ENCODE results near the gene IWS1. TPM values are rescaled to one million over a fixed set of nuclear protein-coding genes. Genes with fewer than 3 reads are reported as not detected.

IWS1 gene
- polyA plus RNA-seq, 2 of the 4 experiments (the other 2 are of a cell fraction) = 56.6 to 69.1 TPM

DNA sequence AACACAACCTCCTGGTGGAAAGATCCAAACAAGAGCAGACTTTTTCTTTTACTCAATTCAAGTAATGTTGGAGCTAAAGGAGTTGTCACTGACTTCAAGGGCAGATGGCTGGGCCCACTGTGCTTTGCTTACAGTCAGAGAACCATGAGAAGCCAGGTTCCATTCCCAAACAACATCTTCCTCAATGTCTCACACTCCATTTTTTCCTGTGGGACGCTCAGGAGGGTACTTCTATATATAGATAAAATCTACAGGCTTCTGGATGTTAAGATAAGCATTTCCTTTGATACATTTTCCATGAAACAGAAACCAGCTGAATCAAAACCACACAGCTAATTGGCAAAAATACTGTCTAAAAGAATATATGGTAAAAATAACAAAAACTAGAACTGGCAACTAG is 14.4 kb downstream of the IWS1 start (continued):
- TF ChIP-seq ZFP36 (IDR thresholded peaks at IDR 0.05; ENCODE audit: borderline replicate concordance, partially characterized antibody) (no peak), JUN (IDR thresholded peaks at IDR 0.05) (no peak)

- TF ChIP-seq HOXB5 (CRISPR knock-in tag; IDR thresholded peaks at IDR 0.05) (no peak), MAZ (IDR thresholded peaks at IDR 0.05; ENCODE audit: borderline replicate concordance, low read depth, low read length) (no peak), SMC3 (IDR thresholded peaks at IDR 0.05) (no peak), ZC3H11A (IDR thresholded peaks at IDR 0.05) (no peak), KDM1A (IDR thresholded peaks at IDR 0.05; ENCODE audit: low read depth) (no peak), E2F6 (IDR thresholded peaks at IDR 0.05; ENCODE audit: borderline replicate concordance, low read depth) (no peak), HOXB13 (CRISPR knock-in tag; IDR thresholded peaks at IDR 0.05; ENCODE audit: low read depth) (no peak), HEYL (CRISPR knock-in tag; IDR thresholded peaks at IDR 0.05) (no peak), CBX2 (IDR thresholded peaks at IDR 0.05; ENCODE audit: borderline replicate concordance, low read depth) (no peak)
- TF ChIP-seq, protein P1, sequence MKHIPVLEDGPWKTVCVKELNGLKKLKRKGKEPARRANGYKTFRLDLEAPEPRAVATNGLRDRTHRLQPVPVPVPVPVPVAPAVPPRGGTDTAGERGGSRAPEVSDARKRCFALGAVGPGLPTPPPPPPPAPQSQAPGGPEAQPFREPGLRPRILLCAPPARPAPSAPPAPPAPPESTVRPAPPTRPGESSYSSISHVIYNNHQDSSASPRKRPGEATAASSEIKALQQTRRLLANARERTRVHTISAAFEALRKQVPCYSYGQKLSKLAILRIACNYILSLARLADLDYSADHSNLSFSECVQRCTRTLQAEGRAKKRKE (CRISPR knock-in tag; IDR thresholded peaks at IDR 0.05; ENCODE audit: low read depth) = no peak
- H3K4me3 ChIP-seq = no peak overlapping the region
- DNase-seq (ENCODE audit: low read depth in 1 of 2, low spot score in 1 of 2) (no peak), ATAC-seq (no peak), FAIRE-seq (no peak)
- H3K4me2 ChIP-seq = no peak overlapping the region
- peaks cover 66% of the 10 kb centered on the region for H3K4me1 ChIP-seq
- no peak overlapping the region for H3K27ac ChIP-seq
- ChIA-PET CTCF (interaction anchor here (0.6 to 1.3 kb wide), 2 partner anchors 38 to 139 kb away, joined by 3 read pairs; no protein-coding TSS in a partner anchor), POLR2A (no interaction called here)
- no peaks in the 10 kb centered on the region for H3K9me3 ChIP-seq
- WGBS (ENCODE audit: missing lambda C conversion rate) = 83% methylated on average over 6 of the region's 6 CpGs
These were observed 15.1 kb downstream of the IWS1 start for GRCh38 chr2:127511090-127511695.

GRCh38 chr2:127510073-127510472 is 16.2 kb downstream of the IWS1 start:
- Histone ChIP-seq H3K4me1 (peaks cover 66% of the 10 kb centered on the region), H3K27ac (no peak overlapping the region; a peak in 1 of 6 replicates), H3K4me2 (peak overlapping the region; percentile 71; the same call in 2 of the 3 replicates), H3K4me3 (no peak overlapping the region), H3K9me3 (no peaks in the 10 kb centered on the region)
- ATAC-seq (no peak), FAIRE-seq (no peak), DNase-seq (ENCODE audit: low read depth in 1 of 2, low spot score in 1 of 2) (no peak)
- TF ChIP-seq KDM5A (IDR thresholded peaks at IDR 0.05) (no peak), HOXA7 (CRISPR knock-in tag; IDR thresholded peaks at IDR 0.05) (no peak), CEBPB (IDR thresholded peaks at IDR 0.05) (peak; percentile 73 to 74; a peak in 3 of 4 replicates), RARB (CRISPR knock-in tag; IDR thresholded peaks at IDR 0.05) (no peak), FOSL2 (IDR thresholded peaks at IDR 0.05) (no peak), FOSL2 (CRISPR knock-in tag; IDR thresholded peaks at IDR 0.05) (no peak)
- TF ChIP-seq, protein P2, sequence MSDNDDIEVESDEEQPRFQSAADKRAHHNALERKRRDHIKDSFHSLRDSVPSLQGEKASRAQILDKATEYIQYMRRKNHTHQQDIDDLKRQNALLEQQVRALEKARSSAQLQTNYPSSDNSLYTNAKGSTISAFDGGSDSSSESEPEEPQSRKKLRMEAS (IDR thresholded peaks at IDR 0.05) = no peak
- 85% methylated on average over 2 of the region's 2 CpGs for WGBS (ENCODE audit: missing lambda C conversion rate)
- POLR2A ChIA-PET = interaction anchor here (3.6 kb wide), 1 partner anchor 17 kb away, joined by 25 read pairs; the partner anchor contains the start of gene IWS1
- CTCF ChIA-PET = interaction anchor here (0.6 to 1.3 kb wide), 3 partner anchors 127 to 299 kb away, joined by 3 to 4 read pairs (median 3); no protein-coding TSS in a partner anchor

GRCh38 chr2:127508631-127509034 is 17.7 kb downstream of the IWS1 start:
- Histone ChIP-seq H3K27ac (peak overlapping the region; percentile 68 to 81; a peak in 5 of 6 replicates), H3K4me2 (peak overlapping the region; percentile 71), H3K9me3 (no peaks in the 10 kb centered on the region), H3K4me1 (peaks cover 64% of the 10 kb centered on the region), H3K4me3 (0 out of 3 replicates have a peak overlapping the region, but pooled peaks have one; percentile 10)
- ChIA-PET CTCF (interaction anchor here (1.0 to 3.0 kb wide), 4 partner anchors 10 to 187 kb away, joined by 5 to 10 read pairs (median 6); no protein-coding TSS in a partner anchor), POLR2A (interaction anchor here (1.0 to 3.6 kb wide), 3 partner anchors 18 to 214 kb away, joined by 3 to 25 read pairs (median 3); partner anchors contain the start of genes ERCC3 and IWS1)
- FAIRE-seq (peak; percentile 70), DNase-seq (ENCODE audit: low read depth in 1 of 2, low spot score in 1 of 2) (peak; percentile 87 to 91), ATAC-seq (peak; percentile 92)
- WGBS (ENCODE audit: missing lambda C conversion rate) = 0% methylated on average over 3 of the region's 3 CpGs
- TF ChIP-seq RNF2 (IDR thresholded peaks at IDR 0.05; ENCODE audit: borderline replicate concordance, low read depth) (no peak), PBX3 (IDR thresholded peaks at IDR 0.05) (0 out of 2 replicates have a peak, but pooled peaks have one; percentile 51), HES2 (IDR thresholded peaks at IDR 0.05) (no peak), TFCP2L1 (CRISPR knock-in tag; IDR thresholded peaks at IDR 0.05) (no peak), KDM5A (IDR thresholded peaks at IDR 0.05) (no peak), CEBPB (IDR thresholded peaks at IDR 0.05) (peak in 1 of 2 experiments; percentile 77; a peak in 3 of 4 replicates), GATA3 (IDR thresholded peaks at IDR 0.05; ENCODE audit: borderline replicate concordance) (peak; percentile 72; the same call in 1 of the 2 replicates), JUN (IDR thresholded peaks at IDR 0.05) (peak; percentile 42 to 64; a peak in 1 of 5 replicates), FOSL2 (IDR thresholded peaks at IDR 0.05) (peak; percentile 69; the same call in 1 of the 2 replicates), FOSL2 (CRISPR knock-in tag; IDR thresholded peaks at IDR 0.05) (peak; percentile 89), NFE2L2 (conservative IDR thresholded peaks at IDR 0.05; ENCODE audit: low read length) (peak; percentile 41; the same call in 1 of the 2 replicates), HOXB5 (CRISPR knock-in tag; IDR thresholded peaks at IDR 0.05) (no peak), MAFK (IDR thresholded peaks at IDR 0.05; ENCODE audit: partially characterized antibody) (peak; percentile 92), JUNB (IDR thresholded peaks at IDR 0.05) (peak; percentile 83)
- TF ChIP-seq, protein P2 (IDR thresholded peaks at IDR 0.05) = peak; percentile 66; the same call in 1 of the 2 replicates

Data from A549 (cell line).